SKM-1 (cell line): ENCODE results near the gene EED.
"Not testable (repeated sequence)": the region's sequence is repeated elsewhere in the genome, so short reads cannot be mapped to it uniquely, and the experiment has no call there.

Source experiments
- DNase-seq: peaks from one replicate; lab custom pipeline; 2025; ENCODE audit not compliant: unreplicated experiment; lab: John Stamatoyannopoulos, UW

Gene EED

DNA sequence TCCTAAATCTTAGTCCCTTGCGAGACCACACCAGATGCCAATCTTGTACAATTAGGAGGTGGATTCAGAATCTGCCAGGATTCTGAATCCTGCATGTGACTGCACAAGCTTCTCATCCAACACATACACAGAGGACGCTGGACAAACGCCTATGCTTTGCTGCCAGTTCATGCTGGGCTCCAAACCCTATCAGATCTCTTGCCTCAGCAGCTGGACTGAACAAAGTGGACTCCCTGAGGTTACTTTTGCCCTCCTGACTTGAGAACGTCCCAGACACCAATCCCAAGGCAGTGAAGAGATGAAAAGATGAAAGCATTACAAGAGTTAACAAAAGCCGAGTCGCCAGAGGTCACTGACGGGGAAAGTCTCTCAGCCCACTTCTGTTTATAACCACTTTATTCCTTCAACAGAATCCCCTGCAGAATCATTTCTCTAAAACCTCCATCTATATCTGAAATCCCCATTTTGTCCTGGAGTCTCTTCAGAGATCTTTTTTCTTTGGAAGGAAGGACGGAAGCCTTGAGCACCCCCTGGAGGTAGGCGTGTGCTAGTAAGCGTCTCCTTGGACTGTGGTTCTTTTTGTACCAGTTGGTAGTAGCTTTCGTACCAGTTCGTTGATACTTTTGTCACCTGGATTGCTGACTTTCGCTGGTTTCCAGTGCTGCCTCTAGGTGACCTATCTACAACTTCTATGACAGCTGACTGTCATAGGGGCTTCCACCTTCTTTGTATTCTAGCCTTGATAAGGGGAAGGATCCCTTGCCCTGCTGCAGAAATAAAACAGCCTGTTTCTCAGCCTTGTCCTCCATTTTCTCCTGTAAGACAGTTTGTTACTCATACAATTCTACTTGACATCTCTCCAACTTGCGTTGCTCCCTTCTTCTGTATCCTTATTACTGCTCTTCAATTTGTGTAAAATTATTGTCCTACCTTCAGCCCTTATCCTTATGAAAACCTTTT is 26.1 kb upstream of the EED start:
- DNase-seq, result peak; percentile 36

DNA sequence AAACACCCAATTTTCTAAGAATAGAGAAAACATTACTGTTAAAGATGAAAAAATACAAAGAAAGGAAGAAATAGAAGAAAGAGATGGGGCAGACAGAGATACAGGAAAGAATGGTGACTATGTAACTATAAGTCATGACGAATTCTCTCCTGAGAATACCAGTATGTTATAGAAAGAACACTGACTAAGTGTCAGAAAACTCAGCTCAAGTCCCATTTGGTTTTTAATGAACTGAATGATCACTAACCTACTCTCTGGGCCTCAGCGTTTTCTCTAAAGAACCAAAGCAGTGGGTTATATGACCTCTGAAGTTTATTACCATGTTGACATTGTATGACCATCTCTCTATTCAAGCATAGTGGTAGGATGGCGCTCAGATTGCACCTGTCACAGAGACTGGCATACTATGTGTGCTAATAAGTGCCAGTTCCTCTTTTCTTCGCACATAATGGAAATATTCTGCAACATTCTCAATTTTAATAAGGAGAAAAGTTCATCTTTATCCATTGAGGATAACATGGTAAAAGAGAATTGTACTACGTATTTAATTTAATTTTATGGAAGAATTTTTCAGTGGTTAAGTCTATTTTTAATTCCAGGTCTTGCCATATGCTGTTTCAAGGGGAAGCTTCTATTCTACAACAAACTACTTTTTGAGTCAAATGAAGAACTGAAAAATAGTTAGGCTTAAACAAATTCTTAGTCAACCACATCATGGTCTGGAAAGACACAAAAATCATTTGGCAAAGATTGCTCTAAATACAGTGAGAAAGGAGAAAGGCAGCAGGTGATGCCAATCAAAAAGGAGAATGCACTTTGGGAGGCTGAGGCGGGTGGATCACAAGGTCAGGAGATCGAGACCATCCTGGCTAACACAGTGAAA is 25.0 kb upstream of the EED start:
- no peak for DNase-seq

DNA sequence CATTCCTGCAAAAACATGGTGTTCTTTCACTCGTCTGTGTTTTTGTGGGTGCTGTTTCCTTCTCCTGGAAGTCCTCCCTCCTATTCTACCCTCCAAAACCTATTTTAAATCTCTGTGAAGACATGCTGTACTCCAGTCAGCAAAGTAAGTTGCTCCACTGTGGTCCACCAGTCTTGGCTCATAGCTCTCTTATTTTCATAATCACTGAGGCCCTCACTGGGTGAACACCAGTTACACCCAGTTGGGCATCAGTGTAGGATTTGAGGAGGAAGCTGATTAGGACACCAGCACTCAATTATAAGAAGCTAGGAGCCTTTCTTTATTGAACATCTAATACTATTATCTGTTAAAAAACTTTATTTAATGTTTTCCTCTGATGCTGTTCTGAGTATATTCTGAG is 23.9 kb upstream of the EED start:
- DNase-seq, result no peak

DNA sequence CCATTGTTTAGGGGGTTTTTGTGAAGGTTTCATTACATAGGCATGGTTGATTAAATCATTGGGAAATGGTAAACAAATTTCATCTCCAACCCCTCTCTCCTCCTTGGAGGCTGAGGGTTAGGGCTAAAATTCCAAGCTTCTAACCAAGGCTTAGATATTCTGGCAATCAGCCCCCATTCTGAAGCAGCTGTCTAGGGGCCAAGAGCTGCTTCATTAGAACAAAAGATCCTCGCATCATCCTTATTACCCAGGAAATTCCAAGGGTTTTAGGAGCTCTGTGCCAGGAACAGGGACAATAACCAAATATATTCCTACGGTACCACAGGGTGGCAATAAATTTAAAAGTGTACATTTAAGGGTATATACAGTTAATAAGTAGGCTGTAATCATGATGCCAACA is 22.5 kb upstream of the EED start:
- DNase-seq, result no peak

DNA sequence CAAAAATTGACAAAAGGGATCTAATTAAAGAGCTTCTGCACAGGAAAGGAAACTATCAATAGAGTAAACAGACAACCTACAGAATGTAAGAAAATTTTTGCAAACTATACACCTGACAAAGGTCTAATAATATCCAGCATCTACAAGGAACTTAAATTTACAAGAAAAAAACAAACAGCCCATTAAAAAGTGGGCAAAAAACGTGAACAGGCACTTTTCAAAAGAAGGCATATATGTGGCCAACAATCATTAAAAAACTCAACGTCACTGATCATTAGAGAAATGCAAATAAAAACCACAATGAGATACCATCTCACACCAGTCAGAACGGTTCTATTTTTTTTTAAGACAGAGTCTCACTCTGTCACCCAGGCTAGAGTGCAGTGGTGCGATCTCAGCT is 20.0 kb upstream of the EED start:
- not testable (repeated sequence) for DNase-seq

DNA sequence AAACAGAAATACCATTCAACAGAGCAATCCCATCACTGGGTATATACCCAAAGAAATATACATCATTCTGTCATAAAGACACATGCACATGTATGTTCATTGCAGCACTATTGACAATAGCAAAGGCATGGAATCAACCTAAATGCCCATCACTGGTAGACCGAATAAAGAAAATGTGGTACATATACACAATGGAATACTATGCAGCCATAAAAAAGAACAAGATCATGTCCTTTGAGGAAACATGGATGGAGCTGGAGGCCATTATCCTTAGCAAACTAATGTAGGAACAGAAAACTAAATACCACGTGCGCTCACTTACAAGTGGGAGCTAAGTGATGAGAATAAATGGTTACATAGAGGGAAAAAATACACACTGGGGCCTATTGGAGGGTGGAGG is 19.2 kb upstream of the EED start:
- DNase-seq, result not testable (repeated sequence)

DNA sequence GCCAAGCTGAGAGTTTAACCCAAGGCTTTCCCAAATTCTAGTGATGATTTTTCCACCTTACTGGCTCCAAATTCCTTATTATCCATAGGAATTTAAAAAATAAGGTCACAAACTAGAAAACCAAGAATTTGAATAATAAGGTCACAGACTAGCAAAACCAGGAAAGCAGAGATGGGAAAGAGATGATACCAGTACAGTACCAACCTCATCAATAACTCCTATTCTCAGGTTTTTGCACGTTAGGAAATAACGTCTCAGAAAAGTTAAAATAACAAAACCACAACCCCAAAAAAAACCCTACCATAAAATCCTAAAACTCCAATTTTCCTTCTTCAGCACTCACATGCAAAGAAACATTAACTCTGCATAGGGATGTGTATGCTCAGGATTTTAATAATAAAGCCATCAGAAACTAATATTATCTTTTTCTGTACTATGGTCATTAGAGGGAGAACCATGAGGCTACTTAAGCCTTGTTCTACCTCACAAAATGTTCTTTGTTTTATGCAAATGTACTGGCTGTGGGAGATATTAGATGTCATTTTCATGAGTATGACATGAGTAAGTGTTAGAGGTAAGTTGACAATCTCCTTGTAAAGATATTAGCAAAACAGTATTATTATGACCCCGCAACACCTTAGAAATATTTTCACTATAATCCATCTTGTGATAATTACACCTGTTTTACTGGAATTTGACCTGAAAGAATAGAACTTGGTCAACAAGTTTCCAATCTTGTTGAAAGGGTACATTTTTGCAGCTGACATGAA is 16.1 kb upstream of the EED start:
- DNase-seq, result no peak

DNA sequence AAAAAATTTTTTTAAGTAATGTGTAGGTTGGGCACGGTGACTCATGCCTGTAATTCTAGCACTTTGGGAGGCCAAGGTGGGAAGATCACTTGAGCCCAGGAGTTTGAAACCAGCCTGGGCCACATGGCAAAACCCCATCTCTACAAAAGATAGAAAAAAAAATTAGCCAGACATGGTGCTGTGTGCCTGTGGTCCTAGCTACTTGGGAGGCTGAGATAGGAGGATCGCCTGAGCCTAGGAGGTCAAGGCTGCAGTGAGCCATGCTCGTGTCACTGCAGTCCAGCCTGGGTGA is 15.6 kb upstream of the EED start:
- DNase-seq, result not testable (repeated sequence)

DNA sequence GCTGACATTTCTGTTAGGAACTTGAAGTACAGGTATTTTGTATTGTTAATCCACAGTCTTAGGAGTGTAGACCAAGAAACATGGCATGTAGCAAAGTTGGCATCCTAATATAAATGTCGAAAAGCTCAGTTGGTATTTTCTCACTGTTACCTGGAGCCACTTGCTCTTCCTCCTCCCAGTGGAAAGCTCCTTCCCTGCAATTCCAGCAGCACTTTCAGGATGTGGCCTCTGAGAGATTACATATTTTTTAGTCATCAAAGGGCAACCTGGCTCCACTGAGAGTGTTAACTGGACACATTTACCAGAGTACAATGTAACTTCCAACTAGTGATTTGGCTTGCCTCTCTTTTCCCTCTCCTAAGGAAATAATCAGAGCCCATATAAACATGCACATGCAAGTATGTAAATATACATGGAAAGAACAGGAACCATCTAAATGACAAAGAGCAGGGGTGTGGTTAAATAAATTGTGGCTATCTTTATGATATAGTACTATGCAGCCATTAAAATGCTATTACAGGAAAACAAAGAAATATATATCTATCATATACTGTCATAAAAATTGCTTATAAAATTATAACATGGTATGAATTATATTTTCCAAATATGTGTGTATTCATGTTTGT is 14.3 kb upstream of the EED start:
- no peak for DNase-seq

DNA sequence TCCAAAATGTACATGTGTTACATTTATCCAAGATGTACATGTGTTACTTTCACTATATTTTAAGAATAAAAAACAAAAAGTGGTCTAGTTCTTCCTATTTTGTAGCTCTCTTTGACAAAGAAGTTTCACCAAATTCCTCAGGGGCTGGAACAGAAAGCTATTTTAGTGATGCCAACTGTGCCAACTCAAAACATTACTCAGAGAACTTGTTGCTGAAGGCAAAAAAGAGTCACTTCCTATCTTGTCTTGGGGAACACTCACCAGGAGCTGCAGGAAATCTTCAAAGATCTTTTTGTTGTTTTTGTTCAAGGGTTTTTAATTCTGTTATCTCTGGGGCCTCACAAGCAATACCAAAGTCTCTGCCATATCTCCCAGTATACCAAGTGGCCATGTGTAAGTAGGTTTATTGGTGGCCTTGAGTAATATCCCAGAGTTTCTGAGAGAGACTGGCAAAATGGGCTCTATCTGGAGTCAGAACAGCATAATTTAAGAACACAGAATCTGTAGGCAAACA is 13.6 kb upstream of the EED start:
- DNase-seq, result no peak

DNA sequence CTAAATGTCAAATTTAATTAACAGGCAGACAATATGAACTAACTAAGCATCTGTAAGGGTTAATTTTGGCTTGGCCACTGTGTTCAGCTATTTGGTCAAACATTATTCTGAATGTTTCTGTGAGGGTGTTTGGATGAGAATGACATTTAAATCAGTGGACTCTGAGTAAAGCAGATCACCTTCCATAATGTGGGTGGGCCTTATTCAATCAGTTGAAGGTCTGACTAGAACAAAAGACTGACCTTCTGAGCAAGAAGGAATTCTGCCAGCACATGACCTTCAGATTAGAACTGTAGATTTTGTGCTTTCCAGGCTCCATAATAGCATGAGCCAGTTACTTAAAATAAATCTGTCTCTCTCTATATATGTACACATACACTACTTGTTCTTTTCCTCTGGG is 12.0 kb upstream of the EED start:
- DNase-seq, result no peak

DNA sequence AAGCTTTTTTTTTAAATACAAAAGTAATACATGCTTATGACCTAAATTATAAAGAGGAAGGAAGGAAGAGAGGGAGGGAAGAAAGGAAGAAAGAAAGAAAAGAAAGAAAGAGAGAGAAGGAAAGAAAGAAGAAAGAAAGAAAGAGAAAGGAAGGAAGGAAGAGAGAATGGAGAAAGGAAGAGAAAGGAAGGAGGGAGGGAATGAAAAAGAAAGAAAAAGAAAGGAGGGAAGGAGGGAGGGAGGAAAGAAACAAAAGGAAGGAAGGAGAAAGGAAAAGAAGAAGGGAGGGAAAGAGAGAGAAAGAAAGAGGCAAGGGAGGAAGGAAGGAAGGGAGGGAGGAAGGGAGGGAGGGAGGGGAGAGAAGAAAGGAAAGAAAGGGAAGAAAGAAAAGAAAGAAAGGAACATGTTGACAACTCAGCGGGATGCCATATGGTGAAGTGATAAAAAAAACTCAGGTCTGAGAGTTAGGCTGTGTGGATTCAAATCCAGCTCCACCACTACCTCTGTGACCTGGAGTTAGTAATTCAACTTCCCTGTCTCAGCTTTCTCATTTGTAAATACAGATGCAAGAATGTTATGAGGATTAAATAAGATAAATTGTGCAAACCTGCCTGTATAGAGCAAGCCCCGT is 9.6 kb upstream of the EED start:
- DNase-seq, result no peak

DNA sequence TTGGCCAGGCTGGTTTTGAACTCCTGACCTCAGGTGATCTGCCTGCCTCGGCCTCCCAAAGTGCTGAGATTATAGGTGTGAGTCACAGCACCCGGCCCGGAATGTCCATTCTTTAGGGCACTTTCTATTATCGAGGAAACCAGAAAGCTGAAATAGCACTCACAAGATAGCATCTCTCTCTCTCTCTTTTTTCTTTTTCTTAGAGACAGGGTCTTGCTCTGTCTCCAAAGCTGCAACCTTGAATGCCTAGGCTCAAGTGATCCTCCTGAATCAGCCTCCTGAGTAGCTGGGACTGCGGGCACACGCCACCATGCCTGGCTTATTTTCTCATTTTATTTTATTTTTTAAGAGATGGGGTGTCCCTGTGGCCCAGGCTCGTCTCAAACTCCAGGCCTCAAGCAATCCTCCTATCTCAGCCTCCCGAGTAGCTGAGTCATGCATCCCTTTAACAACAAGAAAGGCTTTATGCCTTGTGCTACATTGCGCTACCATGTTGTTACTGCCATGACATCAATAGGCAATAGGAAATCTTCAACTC is 7.2 kb upstream of the EED start:
- no peak for DNase-seq

DNA sequence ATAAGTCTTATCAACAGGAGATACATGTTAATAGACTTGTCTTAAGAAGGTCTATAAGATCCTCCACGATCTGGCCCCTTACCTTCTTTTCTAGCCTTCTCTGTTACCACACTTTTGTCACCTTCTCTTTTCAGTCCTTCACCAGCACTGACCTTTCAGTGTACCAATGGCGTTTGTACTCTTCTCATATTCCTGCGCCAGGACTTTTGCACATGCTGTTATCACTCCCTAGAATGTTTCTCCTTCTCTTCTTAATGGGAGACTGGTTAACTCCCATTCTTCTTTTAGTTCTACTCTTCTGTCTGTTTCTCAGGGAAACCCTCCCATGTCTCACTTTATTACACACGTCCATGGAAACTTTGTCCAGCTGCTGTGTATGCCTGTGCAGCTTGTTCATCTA is 4.4 kb upstream of the EED start:
- DNase-seq, result no peak

DNA sequence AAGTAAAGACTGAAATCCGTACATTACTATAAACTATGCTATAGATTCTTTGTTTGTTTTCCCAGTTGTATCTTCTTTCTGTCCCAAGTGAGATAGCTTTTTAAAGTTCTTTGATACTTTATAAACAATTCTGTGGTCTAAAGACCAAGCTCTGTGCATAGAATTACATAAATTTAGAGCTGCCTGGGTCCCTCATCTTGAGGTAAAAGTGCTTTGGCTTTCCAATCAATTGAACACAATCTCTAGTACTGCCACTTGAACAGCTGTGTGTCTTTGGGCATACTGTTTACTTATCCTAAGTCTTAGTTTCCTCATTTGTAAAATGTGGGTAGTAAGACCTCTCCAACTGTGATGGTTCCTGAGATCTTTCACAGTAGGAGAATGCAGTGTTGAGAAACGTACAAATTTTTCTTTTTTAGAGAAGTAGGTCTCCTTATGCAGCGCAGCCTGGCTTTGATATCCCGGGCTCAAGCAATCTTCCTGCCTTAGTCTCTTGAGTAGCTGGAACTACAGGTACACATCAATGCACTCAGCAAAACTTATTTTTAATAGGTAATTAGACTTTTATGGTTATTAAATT is 2.5 kb upstream of the EED start:
- DNase-seq, result peak; percentile 31

DNA sequence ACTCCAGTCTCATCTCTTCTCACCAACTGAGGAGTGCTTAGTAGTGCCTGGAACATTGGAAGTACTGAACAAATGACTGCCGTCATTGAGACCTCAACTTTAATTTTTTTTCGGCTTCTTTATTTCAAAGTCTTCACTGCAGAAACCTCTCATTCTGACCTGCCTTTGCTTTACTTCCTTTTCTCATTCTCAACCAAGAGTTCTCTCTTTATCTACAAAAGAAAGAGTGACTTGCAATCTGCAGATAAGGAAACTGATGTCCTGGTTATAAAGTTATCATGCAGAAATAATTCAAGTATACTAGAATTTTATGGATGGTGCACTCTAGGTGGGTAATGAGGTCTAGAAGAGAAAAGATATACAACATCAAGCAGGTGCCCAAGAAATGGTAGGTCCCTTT is 1.2 kb upstream of the EED start:
- no peak for DNase-seq

DNA sequence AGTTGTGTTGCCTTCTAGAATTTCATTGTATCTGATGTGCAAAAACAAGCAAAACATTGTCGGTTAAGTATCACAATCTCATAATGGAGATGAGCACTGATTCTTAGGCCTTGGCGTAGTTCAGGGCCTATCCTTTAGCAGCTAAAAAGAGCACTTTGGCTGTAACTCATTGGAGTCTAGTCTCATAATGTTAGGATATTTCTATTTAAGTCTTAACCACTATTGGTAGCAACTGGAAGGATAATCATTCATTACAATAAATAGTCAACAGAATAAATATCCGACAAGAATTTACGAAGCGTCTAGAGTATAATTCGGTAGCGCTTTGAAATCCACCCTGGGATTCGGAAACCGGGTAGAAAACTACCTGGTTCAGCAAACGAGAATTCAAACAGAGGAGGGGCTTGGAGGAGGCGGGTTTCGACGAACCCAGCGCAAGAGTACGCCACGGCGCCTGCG is 461 bp upstream of the EED start:
- DNase-seq, result no peak

DNA sequence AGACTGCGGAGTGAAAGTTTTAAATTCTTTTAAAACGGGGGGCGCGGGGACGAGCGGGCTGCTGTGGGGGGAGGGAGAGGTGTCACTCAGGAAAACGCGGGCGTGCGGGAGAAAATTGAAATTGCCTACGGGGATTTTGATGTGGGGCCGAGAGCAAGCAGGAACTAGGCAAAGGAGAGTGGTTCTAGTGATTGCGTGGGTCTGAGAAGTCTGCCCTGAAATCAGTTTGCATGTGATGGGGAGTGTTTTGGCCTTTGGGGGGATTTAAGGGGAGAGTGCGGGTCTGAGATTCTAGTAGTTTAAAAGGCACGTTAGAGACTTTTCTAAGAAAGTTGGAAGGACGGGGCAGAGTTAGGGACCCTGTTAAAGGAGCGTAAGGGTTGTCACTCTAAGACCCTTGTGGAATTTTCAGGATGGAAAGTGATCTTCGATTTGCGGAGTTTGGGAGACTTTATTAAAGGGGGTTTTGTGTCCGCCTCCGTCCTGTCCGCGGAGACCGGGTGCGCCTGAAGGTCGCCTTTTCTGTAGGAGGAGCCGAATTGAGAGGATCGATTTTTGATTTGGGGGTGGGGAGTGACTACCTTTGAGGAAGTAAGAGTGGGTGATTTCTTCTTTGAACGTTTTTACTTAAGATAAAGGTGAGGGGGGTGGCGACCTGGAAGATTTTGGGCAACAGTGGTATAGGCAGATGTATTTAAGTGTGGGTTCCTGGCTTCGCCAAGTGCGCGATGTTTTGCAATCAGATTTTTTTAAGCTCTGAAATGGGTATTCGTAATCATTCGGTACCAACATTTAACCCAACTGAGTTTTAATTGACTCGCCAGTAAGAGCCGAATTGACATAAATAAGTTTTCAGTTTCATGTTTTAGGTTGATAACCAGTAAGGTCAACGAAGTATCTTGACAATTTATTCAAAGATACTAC is 1.1 kb downstream of the EED start:
- no peak for DNase-seq

DNA sequence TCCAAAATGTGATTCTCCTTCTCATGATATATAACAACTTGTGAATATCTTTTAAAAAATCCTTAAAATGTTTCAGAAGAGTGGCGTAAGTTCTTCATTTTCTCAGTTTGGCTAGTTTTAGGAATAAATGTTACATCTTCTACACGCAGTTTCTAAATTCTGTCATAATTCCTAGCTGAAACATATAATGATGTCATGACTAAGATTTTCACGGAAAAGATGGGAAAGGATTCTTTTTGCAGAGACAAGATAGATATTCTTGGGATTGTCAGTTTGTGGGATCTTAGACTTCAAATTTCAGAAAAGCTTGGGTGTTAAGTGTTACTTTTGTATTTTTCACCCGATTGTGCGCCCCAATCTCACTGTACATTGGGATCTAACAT is 1.7 kb downstream of the EED start:
- no peak for DNase-seq
